GM12801 (cell line): ENCODE measurements around the gene SETD5.

Experiments
- CTCF ChIP-seq: IDR thresholded peaks from one replicate; pipeline ENCODE4 v1.5.1; 2011; ENCODE audit warnings: control low read depth; ENCODE audit not compliant: insufficient read length; ENCODE audit errors: extremely low read depth

SETD5 gene

GRCh38 chr3:9415485-9416138 is 18.2 kb downstream of the SETD5 start:
- no peak for TF ChIP-seq CTCF

- no peak for TF ChIP-seq CTCF
Observed at GRCh38 chr3:9416139-9416780, 18.8 kb downstream of the SETD5 start.

- no peak for TF ChIP-seq CTCF
Observed at GRCh38 chr3:9420850-9421549, 23.6 kb downstream of the SETD5 start.

GRCh38 chr3:9422712-9423424 is 25.5 kb downstream of the SETD5 start:
- TF ChIP-seq CTCF: no peak

- no peak for TF ChIP-seq CTCF
Observed at GRCh38 chr3:9428411-9428810, 31.0 kb downstream of the SETD5 start.

GRCh38 chr3:9430733-9431132 is 33.3 kb downstream of the SETD5 start:
- no peak for TF ChIP-seq CTCF
